ENCODE measurements around the gene HTRA2.

Gene HTRA2

GRCh38 chr2:74507145-74507925 lies 22.4 kb upstream of the HTRA2 start, which contains the start of gene PCGF1:
PCGF1 (minus strand) TSS chr2:74507695; CDS start chr2:74507668, 27 bp downstream.
- no peaks in the 10 kb centered on the region for H3F3A ChIP-seq (ENCODE audit: insufficient read depth, low read length)

GRCh38 chr2:74507926-74508520 lies 21.7 kb upstream of the HTRA2 start:
- Histone ChIP-seq H3K27me3 (ENCODE audit: insufficient read depth, low read length) (peaks cover 3% of the 10 kb centered on the region; the same call in 1 of the 2 replicates), H3K9ac (ENCODE audit: low read length) (peak overlapping the region; percentile 90), H3K9me2 (ENCODE audit: low read depth, low read length) (no peaks in the 10 kb centered on the region), H3K4me3 (ENCODE audit: low read depth, low read length, poor library complexity, severe bottlenecking) (peak overlapping the region; percentile 86), H3K9me3 (ENCODE audit: low read length) (no peaks in the 10 kb centered on the region), H3K4me1 (ENCODE audit: insufficient read depth, low read length, severe bottlenecking) (peaks cover 30% of the 10 kb centered on the region), H3K79me2 (ENCODE audit: insufficient read depth, low read length) (no peaks in the 10 kb centered on the region), H2AFZ (ENCODE audit: low read length) (peak overlapping the region; percentile 39; the same call in 1 of the 2 replicates), H3K36me3 (ENCODE audit: insufficient read depth, low read length) (peaks cover 17% of the 10 kb centered on the region), H3K4me2 (ENCODE audit: low read length) (peak overlapping the region; percentile 95), H3K27ac (ENCODE audit: low read depth, low read length, poor library complexity, severe bottlenecking) (peak overlapping the region; percentile 95), H3F3A (ENCODE audit: insufficient read depth, low read length) (no peaks in the 10 kb centered on the region), H4K20me1 (ENCODE audit: insufficient read depth, low read length) (no peaks in the 10 kb centered on the region)
- TF ChIP-seq EZH2 (IDR thresholded peaks at IDR 0.05; ENCODE audit: borderline replicate concordance, low read length) (no peak), CTCF (IDR thresholded peaks at IDR 0.05; ENCODE audit: low read length) (no peak)

More at GRCh38 chr2:74507145-74507925, 22.4 kb upstream of the HTRA2 start, which contains the start of gene PCGF1:
- Histone ChIP-seq H3K4me3 (ENCODE audit: low read depth, low read length, poor library complexity, severe bottlenecking) (peak within 1 kb of the TSS; percentile 86), H3K9me2 (ENCODE audit: low read depth, low read length) (no peaks in the 10 kb centered on the region), H3K27me3 (ENCODE audit: insufficient read depth, low read length) (peaks cover 6% of the 10 kb centered on the region; the same call in 1 of the 2 replicates), H4K20me1 (ENCODE audit: insufficient read depth, low read length) (no peaks in the 10 kb centered on the region), H2AFZ (ENCODE audit: low read length) (peak within 1 kb of the TSS; percentile 39; the same call in 1 of the 2 replicates), H3K9me3 (ENCODE audit: low read length) (no peaks in the 10 kb centered on the region), H3K79me2 (ENCODE audit: insufficient read depth, low read length) (no peaks in the 10 kb centered on the region), H3K9ac (ENCODE audit: low read length) (peak within 1 kb of the TSS; percentile 90), H3K27ac (ENCODE audit: low read depth, low read length, poor library complexity, severe bottlenecking) (peak within 1 kb of the TSS; percentile 95), H3K4me1 (ENCODE audit: insufficient read depth, low read length, severe bottlenecking) (peaks cover 37% of the 10 kb centered on the region), H3K4me2 (ENCODE audit: low read length) (peak within 1 kb of the TSS; percentile 95), H3K36me3 (ENCODE audit: insufficient read depth, low read length) (peaks cover 17% of the 10 kb centered on the region)
- TF ChIP-seq CTCF (IDR thresholded peaks at IDR 0.05; ENCODE audit: low read length) (peak; percentile 56), EZH2 (IDR thresholded peaks at IDR 0.05; ENCODE audit: borderline replicate concordance, low read length) (no peak)

GRCh38 chr2:74510272-74510671 lies 19.5 kb upstream of the HTRA2 start:
- H3K27me3 ChIP-seq (ENCODE audit: insufficient read depth, low read length): peaks cover 4% of the 10 kb centered on the region; the same call in 1 of the 2 replicates
- no peaks in the 10 kb centered on the region for H3F3A ChIP-seq (ENCODE audit: insufficient read depth, low read length)
- no peak overlapping the region for H3K4me2 ChIP-seq (ENCODE audit: low read length)
- TF ChIP-seq EZH2 (IDR thresholded peaks at IDR 0.05; ENCODE audit: borderline replicate concordance, low read length): no peak
- TF ChIP-seq CTCF (IDR thresholded peaks at IDR 0.05; ENCODE audit: low read length): no peak
- peaks cover 23% of the 10 kb centered on the region for H3K4me1 ChIP-seq (ENCODE audit: insufficient read depth, low read length, severe bottlenecking)
- no peaks in the 10 kb centered on the region for H3K79me2 ChIP-seq (ENCODE audit: insufficient read depth, low read length)
- H3K9me3 ChIP-seq (ENCODE audit: low read length): no peaks in the 10 kb centered on the region
- no peak overlapping the region for H3K9ac ChIP-seq (ENCODE audit: low read length)
- no peak overlapping the region for H3K4me3 ChIP-seq (ENCODE audit: low read depth, low read length, poor library complexity, severe bottlenecking)
- H2AFZ ChIP-seq (ENCODE audit: low read length): no peak overlapping the region
- no peaks in the 10 kb centered on the region for H4K20me1 ChIP-seq (ENCODE audit: insufficient read depth, low read length)
- no peak overlapping the region for H3K27ac ChIP-seq (ENCODE audit: low read depth, low read length, poor library complexity, severe bottlenecking)
- peaks cover 9% of the 10 kb centered on the region for H3K36me3 ChIP-seq (ENCODE audit: insufficient read depth, low read length)
- no peaks in the 10 kb centered on the region for H3K9me2 ChIP-seq (ENCODE audit: low read depth, low read length)

Data from OCI-LY1 (cell line).